Kidney epithelial cell (primary cell): ENCODE measurements around the gene PRAC2. TPM values are rescaled to one million over a fixed set of nuclear protein-coding genes. Genes with fewer than 3 reads are reported as not detected.

Experiments used
- DNase-seq: peaks from one replicate; pipeline ENCODE4 v3.0.0-alpha.2; 2010; ENCODE audit warnings: low read depth
- H3K27me3 ChIP-seq: 2 replicates; pipeline ENCODE4 v1.6.0; 2011; ENCODE audit warnings: low read length; ENCODE audit not compliant: control insufficient read depth, insufficient read depth
- H3K36me3 ChIP-seq: 2 replicates; pipeline ENCODE4 v1.5.1; 2011; ENCODE audit warnings: low read length; ENCODE audit not compliant: control insufficient read depth, insufficient read depth
- H3K4me3 ChIP-seq: 2 replicates; pipeline ENCODE4 v1.5.1; 2011; ENCODE audit warnings: low read depth, mild to moderate bottlenecking, control low read depth, low read length
- total RNA-seq: library from RNA; depleted of rRNA; stranded (reverse); fragments of >200 nt; gene quantifications from 2 replicates; pipeline ENCODE4 v1.2.3, GENCODE V29; 2015
- TF ChIP-seq, protein P1 (sequence below): IDR thresholded peaks from 2 replicates; pipeline ENCODE4 v1.5.1; 2011; ENCODE audit warnings: mild to moderate bottlenecking, moderate library complexity, low read length, control low read depth, inconsistent platforms; ENCODE audit not compliant: insufficient read depth, poor library complexity, severe bottlenecking

The PRAC2 gene
- total RNA-seq, 1 donor from 2014 or later, result not detected

DNA sequence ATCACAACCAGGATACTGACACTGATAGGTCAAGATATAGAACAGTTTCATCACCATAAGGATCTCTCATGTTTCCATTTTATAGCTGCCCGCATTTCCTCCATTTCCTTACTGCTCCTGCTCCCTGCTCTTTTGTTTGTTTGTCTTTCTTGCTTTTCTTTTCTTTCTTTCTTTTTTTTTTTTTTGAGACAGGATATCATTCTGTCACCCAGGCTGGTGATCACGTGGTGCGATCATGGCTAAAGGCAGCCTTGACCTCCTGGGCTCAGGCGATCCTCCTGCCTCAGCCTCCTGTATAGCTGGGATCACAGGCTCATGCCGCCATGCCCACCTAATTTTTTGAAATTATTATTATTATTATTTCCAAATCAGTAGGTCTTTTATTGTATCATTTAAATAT lies 32.3 kb upstream of the PRAC2 start:
- TF ChIP-seq, protein P1, sequence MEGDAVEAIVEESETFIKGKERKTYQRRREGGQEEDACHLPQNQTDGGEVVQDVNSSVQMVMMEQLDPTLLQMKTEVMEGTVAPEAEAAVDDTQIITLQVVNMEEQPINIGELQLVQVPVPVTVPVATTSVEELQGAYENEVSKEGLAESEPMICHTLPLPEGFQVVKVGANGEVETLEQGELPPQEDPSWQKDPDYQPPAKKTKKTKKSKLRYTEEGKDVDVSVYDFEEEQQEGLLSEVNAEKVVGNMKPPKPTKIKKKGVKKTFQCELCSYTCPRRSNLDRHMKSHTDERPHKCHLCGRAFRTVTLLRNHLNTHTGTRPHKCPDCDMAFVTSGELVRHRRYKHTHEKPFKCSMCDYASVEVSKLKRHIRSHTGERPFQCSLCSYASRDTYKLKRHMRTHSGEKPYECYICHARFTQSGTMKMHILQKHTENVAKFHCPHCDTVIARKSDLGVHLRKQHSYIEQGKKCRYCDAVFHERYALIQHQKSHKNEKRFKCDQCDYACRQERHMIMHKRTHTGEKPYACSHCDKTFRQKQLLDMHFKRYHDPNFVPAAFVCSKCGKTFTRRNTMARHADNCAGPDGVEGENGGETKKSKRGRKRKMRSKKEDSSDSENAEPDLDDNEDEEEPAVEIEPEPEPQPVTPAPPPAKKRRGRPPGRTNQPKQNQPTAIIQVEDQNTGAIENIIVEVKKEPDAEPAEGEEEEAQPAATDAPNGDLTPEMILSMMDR, result no peak
- no peaks in the 10 kb centered on the region for H3K27me3 ChIP-seq
- no peak for DNase-seq
- no peak overlapping the region for H3K4me3 ChIP-seq
- no peaks in the 10 kb centered on the region for H3K36me3 ChIP-seq

DNA sequence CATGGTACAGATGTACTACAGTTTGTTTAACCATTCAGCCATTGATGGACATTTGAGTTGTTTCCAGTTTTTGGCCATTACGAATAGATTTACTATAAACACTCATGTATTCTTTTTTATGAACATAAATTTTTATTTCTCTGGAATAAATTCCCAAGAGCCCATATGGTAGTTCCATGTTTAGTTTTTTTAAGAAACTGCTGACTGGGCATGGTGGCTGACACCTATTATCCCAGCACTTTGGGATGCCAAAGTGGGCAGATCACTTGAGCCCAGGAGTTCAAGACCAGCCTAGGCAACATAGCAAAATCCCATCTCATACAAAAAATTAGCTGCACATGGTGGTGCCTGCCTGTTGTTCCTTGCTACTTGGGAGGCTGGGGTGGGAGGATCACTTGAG lies 30.9 kb upstream of the PRAC2 start:
- DNase-seq, result no peak
- Histone ChIP-seq H3K27me3 (no peaks in the 10 kb centered on the region), H3K36me3 (no peaks in the 10 kb centered on the region), H3K4me3 (no peak overlapping the region)
- TF ChIP-seq, protein P1, result no peak

DNA sequence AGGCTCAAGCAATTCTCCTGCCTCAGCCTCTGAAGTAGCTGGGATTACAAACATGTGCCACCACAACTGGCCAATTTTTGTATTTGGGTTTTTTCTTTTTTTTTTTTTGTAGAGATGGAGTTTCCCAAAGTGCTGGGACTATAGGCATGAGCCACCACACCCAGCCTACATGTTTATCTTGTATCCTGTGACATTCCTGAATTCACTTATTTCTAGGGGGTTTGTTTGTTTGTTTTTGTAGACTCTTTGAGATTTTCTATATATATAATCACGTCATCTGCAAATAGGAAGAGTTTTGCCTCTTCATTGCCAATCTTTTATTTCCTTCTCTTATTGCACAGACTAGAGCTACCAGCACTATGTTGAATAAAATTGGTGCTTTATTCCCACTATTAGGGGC lies 29.8 kb upstream of the PRAC2 start:
- no peaks in the 10 kb centered on the region for H3K36me3 ChIP-seq
- H3K27me3 ChIP-seq, result no peaks in the 10 kb centered on the region
- no peak for DNase-seq
- H3K4me3 ChIP-seq, result no peak overlapping the region
- TF ChIP-seq, protein P1, result no peak

DNA sequence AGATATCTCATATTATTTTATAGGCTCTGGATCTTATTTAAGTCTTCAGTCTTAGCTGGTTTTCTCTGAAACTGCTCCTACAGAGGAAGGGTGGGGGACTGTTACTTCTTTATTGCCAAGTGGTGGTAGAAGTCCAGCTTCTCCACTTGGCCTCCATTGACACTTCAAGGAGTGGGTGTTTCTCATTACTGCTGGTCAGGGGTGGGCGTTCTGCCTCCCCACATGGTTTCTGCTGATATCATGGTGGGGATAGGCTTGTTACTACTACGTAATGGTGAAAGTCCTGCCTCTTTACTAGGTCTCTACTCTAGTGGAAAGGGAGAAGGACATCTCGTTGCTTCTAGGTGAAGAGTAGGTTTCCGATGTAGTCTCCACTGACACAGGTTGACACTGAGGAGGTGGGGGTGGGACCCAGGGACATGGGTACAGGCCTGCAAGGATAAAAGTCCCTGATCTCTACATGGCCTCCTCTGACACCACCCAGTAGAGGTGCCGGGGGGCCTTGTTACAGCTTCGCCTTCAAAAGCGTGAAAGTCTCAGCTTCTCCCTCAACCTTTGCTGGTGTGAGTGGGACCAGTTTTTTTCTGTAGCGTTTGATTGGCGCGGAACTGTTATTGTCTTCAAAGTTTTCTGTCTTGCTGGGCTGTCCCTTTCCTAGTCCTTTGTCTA lies 21.0 kb upstream of the PRAC2 start:
- DNase-seq, result no peak
- TF ChIP-seq, protein P1, result no peak
- Histone ChIP-seq H3K4me3 (no peak overlapping the region), H3K36me3 (no peaks in the 10 kb centered on the region), H3K27me3 (no peaks in the 10 kb centered on the region)

DNA sequence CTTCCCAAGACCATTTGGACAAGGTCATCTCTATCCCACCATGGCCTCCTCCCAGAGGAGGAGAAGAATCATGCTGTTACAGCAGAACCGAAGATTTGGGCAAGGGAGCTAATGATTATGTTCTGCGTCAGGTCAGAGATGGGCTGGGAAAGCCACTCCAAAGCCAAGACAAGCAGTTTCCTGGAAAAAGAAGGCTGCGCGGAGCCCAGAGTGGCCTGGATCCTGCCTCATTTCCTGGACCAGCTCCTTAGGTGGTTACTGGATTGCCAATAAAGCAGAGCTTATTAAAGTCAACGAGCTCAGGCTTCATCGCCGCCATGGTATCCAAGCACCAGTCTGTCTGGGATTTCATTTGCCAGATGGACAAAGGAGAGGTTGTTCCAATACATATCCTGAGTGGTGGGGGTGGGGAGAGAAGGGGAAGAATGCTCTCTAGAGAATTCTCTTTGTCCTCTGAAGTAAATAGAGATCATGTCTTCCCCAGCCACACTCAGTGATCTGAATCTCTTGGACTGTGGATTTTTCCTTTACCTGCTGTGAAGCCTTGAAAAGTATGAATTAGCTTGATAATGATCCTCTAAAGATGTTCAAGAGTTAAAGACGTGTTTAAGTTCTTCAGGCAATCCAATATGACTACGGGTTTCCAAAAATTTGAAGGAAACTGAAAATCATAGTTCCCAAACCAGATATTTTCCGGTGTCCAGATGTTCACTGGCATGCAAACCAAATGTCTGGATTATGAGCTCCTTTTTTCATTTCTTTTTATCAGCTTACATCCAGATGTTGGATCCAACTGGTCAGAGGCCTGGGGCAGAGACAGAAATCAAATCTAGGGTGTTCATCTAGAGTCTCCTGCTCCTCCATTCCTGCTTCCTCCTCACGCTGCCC lies 18.4 kb upstream of the PRAC2 start:
- H3K27me3 ChIP-seq, result no peaks in the 10 kb centered on the region
- H3K36me3 ChIP-seq, result no peaks in the 10 kb centered on the region
- TF ChIP-seq, protein P1, result no peak
- no peak overlapping the region for H3K4me3 ChIP-seq
- DNase-seq, result no peak
